ENCODE data around the gene CCDC167.

The CCDC167 gene

DNA sequence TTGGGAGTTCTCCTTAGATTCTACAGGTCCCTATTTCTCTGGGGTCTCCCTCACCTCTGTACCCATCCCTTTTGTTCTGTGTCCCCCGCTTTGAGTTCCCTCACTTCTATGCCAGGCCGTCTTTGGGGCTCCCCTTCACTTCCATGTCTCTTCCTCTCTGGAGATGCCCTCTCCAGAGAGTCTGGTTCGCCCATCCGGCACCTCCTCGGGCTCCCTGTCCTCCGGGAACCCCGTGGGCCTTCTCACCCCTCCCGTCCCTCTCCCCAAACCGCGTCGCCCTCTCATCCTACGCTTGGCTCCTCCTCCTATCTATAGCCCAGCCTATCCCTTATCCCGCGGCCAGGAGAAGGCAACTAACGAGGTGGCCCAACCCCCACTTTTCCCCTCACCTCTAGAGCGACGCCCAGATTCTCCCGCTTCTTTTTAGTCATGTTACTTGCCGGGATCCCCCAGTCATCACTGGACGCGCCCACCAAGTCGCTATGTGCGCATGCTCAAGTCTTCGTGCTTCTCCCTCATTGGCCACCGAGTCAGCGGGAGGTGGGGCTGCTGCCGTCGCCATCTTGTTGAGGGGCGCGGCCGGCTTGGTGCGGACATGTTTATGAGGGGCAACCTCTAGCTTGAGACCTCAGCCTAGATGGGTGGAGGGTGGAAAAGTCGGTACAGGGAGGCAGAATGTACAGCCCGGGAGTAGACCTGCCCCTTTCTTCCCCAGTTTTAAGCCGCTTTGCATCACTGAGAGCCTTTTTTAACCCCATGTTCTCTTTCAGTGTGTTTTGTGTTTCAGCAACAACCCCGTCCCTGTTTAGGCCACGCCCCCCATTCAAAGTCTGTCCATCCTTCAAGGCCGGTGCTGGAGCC lies at the start of gene CCDC167:
Gene CCDC167, minus strand, starts transcription at position 461 of the 861 bp plus-strand sequence. Its CDS starts 30 bp downstream, at position 431.
- DNase-seq: peak; percentile 96 to 97

DNA sequence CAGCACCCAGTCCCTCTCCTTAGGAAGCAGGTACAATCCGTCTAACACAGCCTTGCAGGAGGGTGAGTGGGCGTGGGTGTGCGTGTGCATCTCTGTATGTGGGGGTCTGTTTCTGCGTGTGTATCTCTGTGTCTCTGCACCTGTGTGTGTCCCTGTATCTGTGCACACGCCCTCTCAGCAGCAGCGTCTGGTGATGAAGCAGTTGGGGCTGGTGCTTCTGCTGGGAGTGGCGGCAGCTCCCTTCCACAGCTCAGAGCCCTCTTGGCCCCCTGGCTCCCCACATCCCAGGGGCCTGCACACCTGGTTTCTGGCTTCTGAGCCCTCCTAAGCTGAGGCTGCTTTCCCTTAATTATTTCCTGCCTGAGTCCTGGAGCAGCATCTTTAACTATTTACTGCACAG lies 49.5 kb upstream of the CCDC167 start:
- no peak for DNase-seq

- no peak for DNase-seq
Observed at GRCh38 chr6:37548067-37548674, 48.5 kb upstream of the CCDC167 start.

DNA sequence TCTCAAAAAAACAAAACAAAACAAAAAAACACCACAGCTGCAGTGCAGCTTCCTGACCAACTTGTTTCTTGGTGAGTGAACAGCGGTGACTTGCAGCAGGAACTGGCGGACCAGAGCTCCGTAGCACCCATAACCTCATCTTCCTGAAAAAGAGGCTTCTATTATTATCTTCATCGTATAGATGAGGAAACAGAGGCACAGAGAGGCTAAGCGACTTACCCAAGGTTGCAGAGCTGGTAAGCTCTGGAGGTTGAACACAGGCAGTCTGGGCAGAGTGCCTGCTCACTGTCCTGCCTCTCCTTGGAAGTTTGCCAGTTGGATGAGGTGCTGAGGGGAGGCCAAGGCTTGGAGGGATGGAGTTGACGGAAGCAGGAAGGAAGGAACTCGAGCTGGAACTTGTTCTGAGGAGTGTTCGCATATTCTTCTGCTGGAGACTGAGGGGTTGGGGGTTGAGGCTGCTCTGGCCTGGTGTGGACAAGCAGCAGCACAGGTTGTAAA lies 47.9 kb upstream of the CCDC167 start:
- DNase-seq: no peak

DNA sequence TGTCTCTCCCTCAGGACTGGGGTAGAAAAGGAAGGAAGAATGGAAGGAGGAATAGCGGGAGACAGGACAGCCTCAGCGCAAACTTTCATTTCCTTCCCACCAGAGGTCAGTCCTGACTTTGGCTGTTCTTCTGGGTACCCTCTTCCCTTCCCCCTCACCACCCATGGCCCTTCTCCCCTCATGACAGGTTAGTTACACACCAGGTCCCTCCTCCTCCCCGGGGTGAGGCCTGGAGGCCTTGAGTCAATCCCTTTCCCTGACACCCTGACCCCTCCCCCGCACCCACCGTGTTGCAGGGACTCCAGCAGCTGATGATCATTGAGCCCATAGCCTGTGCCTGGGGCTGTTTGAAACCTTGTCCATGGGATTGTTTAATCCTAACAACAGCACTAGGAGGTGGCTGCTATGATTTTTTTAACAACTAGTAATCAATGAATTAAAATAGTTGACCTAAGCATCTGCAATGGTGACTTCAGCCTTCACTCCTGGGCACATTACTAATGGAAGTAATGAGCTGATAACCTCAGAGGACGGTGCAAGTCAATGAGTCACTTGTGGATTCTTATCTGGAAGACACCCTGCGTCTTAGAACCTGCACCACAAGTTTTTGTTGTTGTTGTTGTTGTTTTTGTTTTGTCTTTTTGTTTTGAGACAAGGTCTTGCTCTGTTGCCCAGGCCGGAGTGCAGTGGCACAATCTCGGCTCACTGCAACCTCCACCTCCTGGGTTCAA lies 46.6 kb upstream of the CCDC167 start:
- DNase-seq: no peak

- no peak for DNase-seq
Observed at GRCh38 chr6:37544530-37544929, 44.8 kb upstream of the CCDC167 start.

DNA sequence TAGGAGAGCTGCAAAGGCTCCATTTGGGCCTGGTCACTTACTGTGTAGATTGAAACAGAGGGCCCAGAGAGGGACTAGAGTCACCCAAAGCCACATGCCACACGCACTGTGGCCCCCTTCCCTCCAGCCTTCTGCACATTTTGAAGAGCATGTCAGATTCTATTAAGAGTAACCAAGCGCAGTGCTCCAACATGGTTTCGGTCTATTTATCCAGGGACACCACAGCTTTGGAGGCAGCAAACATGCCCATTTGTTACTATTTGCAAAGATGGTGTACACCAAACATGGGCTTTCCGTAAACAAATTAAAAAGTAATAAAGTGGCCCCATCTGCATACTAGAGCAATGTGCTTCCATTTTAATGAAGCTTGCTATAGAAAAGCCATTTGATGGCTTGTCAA lies 43.7 kb upstream of the CCDC167 start:
- DNase-seq: no peak

DNA sequence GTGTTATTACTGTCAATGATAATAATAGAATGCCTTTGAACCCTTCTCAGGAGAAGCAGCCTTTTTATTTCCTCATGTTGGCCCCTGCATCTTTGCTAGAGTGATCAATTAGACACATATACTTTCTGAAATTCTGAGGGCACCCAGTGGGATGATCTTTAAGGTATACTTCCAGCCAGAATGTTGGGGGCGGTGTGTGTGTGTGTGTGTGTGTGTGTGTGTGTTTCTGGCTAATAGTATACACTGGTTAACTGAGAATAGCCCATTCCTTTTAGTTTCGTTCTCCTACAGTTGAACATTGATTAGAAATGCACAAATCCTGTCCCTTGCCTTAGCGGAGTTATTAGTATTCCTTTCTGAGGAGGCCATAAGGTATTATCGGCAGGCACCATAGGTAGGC lies 41.7 kb upstream of the CCDC167 start:
- no peak for DNase-seq

GRCh38 chr6:37540390-37540789 lies 40.7 kb upstream of the CCDC167 start:
- DNase-seq: no peak

DNA sequence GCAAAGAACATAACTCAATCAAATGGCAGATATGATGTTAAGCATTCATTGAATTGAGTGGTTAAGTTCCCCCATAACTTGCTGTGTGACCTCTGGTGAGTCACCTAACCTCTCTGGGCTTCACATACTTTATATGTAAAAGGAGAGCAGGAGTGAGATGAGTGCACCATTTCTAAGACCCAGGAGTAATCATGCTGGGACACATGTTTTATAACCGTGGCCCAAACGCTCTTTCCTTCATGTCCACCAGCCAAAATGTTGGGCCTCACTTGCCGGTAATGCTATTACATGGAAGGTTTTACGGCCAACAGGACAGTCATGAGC lies 40.3 kb upstream of the CCDC167 start:
- DNase-seq: no peak

GRCh38 chr6:37539171-37540028 lies 39.7 kb upstream of the CCDC167 start:
- no peak for DNase-seq

GRCh38 chr6:37538107-37538506 lies 38.4 kb upstream of the CCDC167 start:
- no peak for DNase-seq

GRCh38 chr6:37537548-37537947 lies 37.9 kb upstream of the CCDC167 start:
- DNase-seq: no peak

GRCh38 chr6:37536491-37537190 lies 36.9 kb upstream of the CCDC167 start:
- no peak for DNase-seq

GRCh38 chr6:37535759-37536490 lies 36.2 kb upstream of the CCDC167 start:
- DNase-seq: peak in 1 of 2 donors; percentile 25

DNA sequence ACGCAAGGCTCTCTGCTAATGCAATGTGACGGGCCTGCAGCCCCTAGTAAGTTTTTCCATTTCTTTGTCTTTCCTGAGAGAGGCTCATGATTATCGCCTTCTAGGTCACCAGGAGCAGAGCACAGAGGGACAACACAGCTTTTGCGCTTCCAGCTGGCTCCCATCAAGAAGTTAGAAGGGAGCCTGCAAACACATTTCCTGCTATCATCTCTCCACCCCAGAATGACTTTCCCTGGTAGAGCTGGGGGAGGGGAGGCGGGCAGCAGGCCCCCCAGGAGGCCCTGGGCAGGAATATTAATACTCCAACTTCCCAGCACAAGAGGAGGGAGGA lies 35.7 kb upstream of the CCDC167 start:
- DNase-seq: no peak

- DNase-seq: no peak
Observed at GRCh38 chr6:37534893-37535292, 35.2 kb upstream of the CCDC167 start.

DNA sequence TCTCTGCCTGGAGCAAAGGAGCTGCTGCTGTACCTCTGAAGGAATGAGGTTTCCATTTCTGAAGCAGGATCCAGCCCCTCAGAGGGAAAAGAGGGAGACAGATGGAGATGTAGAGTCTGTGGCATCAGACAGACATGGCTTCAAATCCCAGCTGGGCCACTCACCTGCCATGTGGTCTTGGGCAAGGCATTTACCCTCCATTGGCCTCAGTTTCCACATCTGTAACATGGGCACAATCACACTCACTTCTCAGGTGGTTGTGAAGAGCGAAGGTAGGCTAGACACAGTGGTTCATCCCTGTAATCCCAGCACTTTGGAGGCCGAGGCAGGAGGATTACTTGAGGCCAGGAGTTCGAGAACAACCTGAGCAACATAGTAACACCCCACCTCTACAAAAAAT lies 32.4 kb upstream of the CCDC167 start:
- DNase-seq: no peak

GRCh38 chr6:37531437-37532036 lies 31.8 kb upstream of the CCDC167 start:
- DNase-seq: no peak

- DNase-seq: no peak
Observed at GRCh38 chr6:37531026-37531425, 31.3 kb upstream of the CCDC167 start.

GRCh38 chr6:37530297-37530696 lies 30.6 kb upstream of the CCDC167 start:
- DNase-seq: no peak

Measured in stimulated activated CD4-positive, alpha-beta T cell treated with anti-CD3 and anti-CD28 coated beads, Interleukin-2, amount 100 ng/mL, for 48 hours (primary cell).